Colonic mucosa (tissue), 4 donors: Measurements from ENCODE around the gene HNRNPUL2. TPM values are rescaled to one million over a fixed set of nuclear protein-coding genes. Genes with fewer than 3 reads are reported as not detected.
"Not testable (repeated sequence)": the region's sequence is repeated elsewhere in the genome, so short reads cannot be mapped to it uniquely, and the experiment has no call there.

Experiments used
- DNase-seq: peaks from one replicate; pipeline ENCODE4 v3.0.0-alpha.2; 2020
- H3K27ac ChIP-seq: fragments of 200-600 bp; one replicate; pipeline ENCODE4 v1.8.0; 2021
- H3K27me3 ChIP-seq: fragments of 200-600 bp; one replicate; pipeline ENCODE4 v1.8.0; 2021
- H3K36me3 ChIP-seq: fragments of 200-600 bp; one replicate; pipeline ENCODE4 v1.8.0; 2021
- H3K4me1 ChIP-seq: fragments of 200-600 bp; one replicate; pipeline ENCODE4 v1.8.0; 2021; ENCODE audit warnings: mild to moderate bottlenecking
- H3K4me3 ChIP-seq: fragments of 200-600 bp; one replicate; pipeline ENCODE4 v1.8.0; 2021
- H3K9ac ChIP-seq, 2 donors: one replicate each; pipeline ENCODE4 v1.7.0; 2013; ENCODE audit warnings: control low read depth in 2 of 2, low read depth in 2 of 2, low read length in 2 of 2
- H3K9me3 ChIP-seq: fragments of 200-600 bp; one replicate; pipeline ENCODE4 v1.8.0; 2021
- intact Hi-C: fragments of 100-400 bp; cut with DNase I; formaldehyde crosslinking; loops from one replicate; pipeline ENCODE4 v1.14.1; 2022
- total RNA-seq, 2 donors: library from RNA; stranded (reverse); fragmentation: NEBNext Ultra II Directional in 1 of 2; extraction: Animal tissue kit (Norgen Biotek cat#: 25700) in 1 of 2; gene quantifications; one replicate each; pipeline ENCODE4 v1.2.1, GENCODE V29; 2021
- TF ChIP-seq, protein P1 (sequence below): fragments of 200-600 bp; IDR thresholded peaks from one replicate; pipeline ENCODE4 v1.8.0; 2022; ENCODE audit warnings: antibody characterized with exemption, mild to moderate bottlenecking
- donor health status: healthy.
- donor health status: DM: no; HTN: no; CAD: no.
- donor health status: DM: no; HTN: no; CAD: no.

Gene HNRNPUL2
- total RNA-seq, 2 donors from 2014 or later: 50.5 to 59.3 TPM

DNA sequence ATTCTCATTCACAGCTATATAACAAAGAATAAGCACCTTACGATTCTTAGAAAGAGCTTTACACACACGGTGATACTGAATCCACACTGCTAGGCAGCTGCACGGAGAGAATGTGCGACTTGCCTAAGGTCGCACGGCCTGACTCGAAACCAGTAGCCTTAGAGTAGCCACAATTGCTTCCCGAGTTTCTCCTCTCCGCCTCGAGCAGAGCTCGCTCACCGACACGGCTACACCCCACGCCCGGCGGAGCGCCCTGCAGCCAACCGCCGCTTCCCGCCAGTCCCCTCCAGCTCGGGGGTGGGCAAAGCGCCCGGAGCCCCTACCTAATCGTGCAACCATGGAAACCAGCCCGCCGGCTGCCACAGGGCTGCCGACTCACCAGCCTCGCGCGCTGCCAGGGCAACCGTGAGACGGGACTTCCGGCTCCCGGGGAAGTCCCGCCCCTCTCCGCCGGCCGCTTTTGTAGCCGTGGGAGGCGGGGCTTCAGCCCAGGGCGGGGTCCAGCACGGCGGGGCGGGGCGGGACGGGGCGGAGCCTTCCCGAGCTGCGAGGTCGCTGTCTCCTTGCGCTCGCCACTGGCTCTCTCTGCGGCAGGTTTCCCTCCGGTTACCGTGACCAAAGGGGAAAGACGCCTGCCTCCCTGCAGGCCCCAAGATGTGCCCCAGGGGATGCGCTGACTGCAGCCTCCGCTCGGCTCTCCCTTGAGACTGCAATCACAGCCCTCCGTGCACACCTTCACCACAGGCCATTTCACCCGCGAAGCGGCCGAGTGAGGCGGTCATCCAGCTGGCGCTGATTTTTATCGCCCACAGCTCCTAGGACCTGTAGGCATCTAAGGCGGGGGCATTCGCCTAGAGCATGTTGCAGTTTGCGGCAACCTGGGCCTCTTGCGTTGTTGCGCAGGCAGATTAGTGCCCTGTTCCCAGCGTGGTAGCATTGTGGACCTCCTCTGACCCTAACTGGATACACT, 21.1 kb downstream of the HNRNPUL2 start:
- peak; percentile 96 for DNase-seq
- H3K4me1 ChIP-seq: peaks cover 8% of the 10 kb centered on the region
- peak overlapping the region; percentile 71 for H3K4me3 ChIP-seq
- no peaks in the 10 kb centered on the region for H3K9me3 ChIP-seq
- TF ChIP-seq, protein P1, sequence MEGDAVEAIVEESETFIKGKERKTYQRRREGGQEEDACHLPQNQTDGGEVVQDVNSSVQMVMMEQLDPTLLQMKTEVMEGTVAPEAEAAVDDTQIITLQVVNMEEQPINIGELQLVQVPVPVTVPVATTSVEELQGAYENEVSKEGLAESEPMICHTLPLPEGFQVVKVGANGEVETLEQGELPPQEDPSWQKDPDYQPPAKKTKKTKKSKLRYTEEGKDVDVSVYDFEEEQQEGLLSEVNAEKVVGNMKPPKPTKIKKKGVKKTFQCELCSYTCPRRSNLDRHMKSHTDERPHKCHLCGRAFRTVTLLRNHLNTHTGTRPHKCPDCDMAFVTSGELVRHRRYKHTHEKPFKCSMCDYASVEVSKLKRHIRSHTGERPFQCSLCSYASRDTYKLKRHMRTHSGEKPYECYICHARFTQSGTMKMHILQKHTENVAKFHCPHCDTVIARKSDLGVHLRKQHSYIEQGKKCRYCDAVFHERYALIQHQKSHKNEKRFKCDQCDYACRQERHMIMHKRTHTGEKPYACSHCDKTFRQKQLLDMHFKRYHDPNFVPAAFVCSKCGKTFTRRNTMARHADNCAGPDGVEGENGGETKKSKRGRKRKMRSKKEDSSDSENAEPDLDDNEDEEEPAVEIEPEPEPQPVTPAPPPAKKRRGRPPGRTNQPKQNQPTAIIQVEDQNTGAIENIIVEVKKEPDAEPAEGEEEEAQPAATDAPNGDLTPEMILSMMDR: no peak
- no peaks in the 10 kb centered on the region for H3K27me3 ChIP-seq
- H3K36me3 ChIP-seq: no peaks in the 10 kb centered on the region
- peak overlapping the region; percentile 64 to 95 for H3K9ac ChIP-seq
- intact Hi-C loops: no loop called here
- H3K27ac ChIP-seq: peak overlapping the region; percentile 82

DNA sequence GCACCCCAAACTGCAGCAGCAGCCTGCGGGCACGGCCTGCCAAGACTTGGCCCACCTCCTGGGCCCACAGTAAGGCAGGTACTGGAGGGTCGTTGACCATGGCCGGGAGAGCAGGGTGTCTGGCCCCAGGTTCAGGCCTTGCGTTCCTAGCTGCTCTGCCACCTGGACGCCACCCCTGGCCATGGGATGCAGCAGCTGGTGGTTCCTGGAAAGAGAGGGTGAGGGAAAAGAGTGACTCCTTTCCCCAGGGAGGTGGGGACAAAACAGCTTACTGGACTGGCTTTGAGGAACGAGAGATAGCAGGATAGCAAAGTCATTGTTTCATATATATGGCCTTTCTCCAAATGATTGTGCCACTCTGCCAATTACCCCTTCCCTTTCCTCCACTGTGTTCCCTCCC, 21.8 kb downstream of the HNRNPUL2 start:
- Histone ChIP-seq H3K9me3 (no peaks in the 10 kb centered on the region), H3K4me1 (peaks cover 8% of the 10 kb centered on the region), H3K27me3 (no peaks in the 10 kb centered on the region), H3K9ac (peak overlapping the region; percentile 6 to 95), H3K4me3 (peak overlapping the region; percentile 71), H3K36me3 (no peaks in the 10 kb centered on the region), H3K27ac (peak overlapping the region; percentile 82)
- TF ChIP-seq, protein P1: no peak
- intact Hi-C loops: no loop called here
- DNase-seq: no peak

DNA sequence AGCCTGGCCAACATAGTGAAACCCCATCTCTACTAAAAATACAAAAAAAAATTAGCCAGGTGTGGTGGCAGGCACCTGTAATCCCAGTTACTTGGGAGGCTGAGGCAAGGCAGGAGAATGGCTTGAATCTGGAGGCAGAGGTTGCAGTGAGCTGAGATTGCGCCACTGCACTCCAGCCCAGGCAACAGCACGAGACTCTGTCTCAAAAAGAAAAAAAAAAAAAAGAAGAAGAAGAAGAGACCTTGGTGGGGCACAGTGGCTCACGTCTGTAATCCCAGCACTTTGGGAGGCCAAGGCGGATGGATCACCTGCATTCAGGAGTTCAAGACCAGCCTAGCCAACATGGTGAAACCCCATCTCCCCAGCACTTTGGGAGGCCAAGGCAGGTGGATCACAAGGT, 23.3 kb downstream of the HNRNPUL2 start:
- H3K4me3 ChIP-seq, H3K27ac ChIP-seq, H3K36me3 ChIP-seq, H3K9me3 ChIP-seq, H3K9ac ChIP-seq, H3K27me3 ChIP-seq, DNase-seq, intact Hi-C loops, H3K4me1 ChIP-seq: not testable (repeated sequence)

DNA sequence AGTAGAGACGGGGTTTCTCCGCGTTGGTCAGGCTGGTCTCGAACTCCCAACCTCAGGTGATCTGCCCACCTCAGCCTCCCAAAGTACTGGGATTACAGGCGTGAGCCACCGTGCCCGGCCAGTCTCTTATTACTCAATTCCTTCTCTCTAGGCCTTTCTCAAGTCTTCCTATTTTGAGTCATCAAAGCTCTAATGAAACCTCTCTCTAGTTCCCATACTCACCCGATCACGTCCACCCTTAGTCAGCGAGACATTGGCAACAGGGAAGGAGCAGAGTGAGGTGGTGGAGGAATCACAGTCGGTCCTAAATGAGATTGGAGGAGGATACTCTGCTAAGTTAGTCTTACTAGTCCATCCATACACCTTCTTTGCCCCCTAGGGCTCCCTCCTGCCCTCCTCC, 25.0 kb downstream of the HNRNPUL2 start:
- H3K27me3 ChIP-seq: no peaks in the 10 kb centered on the region
- no peaks in the 10 kb centered on the region for H3K9me3 ChIP-seq
- H3K27ac ChIP-seq: no peak overlapping the region
- no peak overlapping the region for H3K4me3 ChIP-seq
- TF ChIP-seq, protein P1: no peak
- no peak overlapping the region for H3K9ac ChIP-seq
- intact Hi-C loops: no loop called here
- DNase-seq: no peak
- H3K36me3 ChIP-seq: no peaks in the 10 kb centered on the region
- peaks cover 8% of the 10 kb centered on the region for H3K4me1 ChIP-seq

DNA sequence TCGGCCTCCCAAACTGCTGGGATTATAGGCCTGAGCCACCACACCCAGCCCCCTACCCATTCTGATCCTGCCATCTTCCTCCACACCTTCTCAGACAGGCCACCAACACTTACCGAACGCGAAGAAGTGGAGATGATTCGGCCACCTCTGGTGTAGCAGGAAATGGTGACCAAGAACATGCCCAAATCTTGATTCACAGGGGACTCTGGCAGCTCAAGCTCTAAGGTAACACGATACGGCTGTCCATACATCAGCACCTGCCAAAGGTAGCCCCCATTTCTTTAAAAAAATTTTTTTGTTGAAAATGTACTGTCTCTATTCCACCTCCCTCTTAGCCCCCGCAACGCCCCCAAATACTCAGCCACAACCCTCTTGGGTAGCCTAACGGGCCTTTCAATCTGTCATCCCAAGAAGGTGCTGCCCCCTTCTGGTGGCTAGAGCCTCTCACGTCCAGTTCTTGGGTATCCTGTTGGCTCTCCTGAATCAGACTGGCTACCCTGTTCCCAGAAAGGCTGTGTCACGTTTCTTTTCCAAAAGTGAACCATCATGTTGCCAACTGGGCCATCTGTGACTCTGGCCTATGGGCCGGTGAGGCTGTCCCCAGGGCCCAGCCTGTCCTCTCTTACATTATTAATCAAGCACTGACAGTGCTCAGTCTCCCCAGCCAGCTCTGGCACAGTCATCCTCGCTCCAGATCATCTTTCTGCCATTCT, 32.6 kb downstream of the HNRNPUL2 start:
- Histone ChIP-seq H3K36me3 (no peaks in the 10 kb centered on the region), H3K4me1 (no peaks in the 10 kb centered on the region), H3K9ac (no peak overlapping the region), H3K27me3 (no peaks in the 10 kb centered on the region), H3K27ac (no peak overlapping the region), H3K9me3 (no peaks in the 10 kb centered on the region), H3K4me3 (no peak overlapping the region)
- TF ChIP-seq, protein P1: peak; percentile 81
- DNase-seq: peak; percentile 84
- intact Hi-C loops: loop anchor here (10.0 kb wide), 2 partner anchors 100 to 300 kb away; partner anchors contain the start of gene TUT1

DNA sequence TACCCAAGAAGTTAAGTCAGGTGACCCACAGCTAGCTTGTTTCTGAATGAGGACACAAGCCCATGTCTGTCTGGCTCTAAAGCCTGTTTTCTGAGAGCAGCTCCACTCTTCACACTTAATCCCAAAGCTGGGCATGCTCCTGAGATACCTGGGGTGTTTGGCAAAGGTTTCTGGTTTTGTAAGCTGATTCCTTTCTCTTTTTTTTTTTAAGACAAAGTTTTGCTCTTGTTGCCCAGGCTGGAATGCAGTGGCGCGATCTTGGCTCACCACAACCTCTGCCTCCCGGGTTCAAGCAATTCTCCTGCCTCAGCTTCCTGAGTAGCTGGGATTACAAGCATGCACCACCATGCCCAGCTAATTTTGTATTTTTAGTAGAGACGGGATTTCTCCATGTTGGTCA, 33.6 kb downstream of the HNRNPUL2 start:
- not testable (repeated sequence) for H3K36me3 ChIP-seq, H3K9ac ChIP-seq, H3K27ac ChIP-seq

More for the DNA sequence above, 33.6 kb downstream of the HNRNPUL2 start:
- DNase-seq, H3K27me3 ChIP-seq, H3K4me3 ChIP-seq, H3K4me1 ChIP-seq, H3K9me3 ChIP-seq: not testable (repeated sequence)
- intact Hi-C loops: loop anchor here (10.0 kb wide), 2 partner anchors 99 to 299 kb away; partner anchors contain the start of gene TUT1
